ENCODE measurements around the gene FAM222A. TPM values are rescaled to one million over a fixed set of nuclear protein-coding genes. Genes with fewer than 3 reads are reported as not detected.

The FAM222A gene
- total RNA-seq, 1 donor from 2014 or later, result 13.9 TPM

GRCh38 chr12:109711596-109712461 is 1.8 kb upstream of the FAM222A start:
- DNase-seq (ENCODE audit: low read depth, low spot score), result no peak
- Mint-ChIP-seq H3K4me3 (no peak overlapping the region), H3K4me1 (peaks cover 47% of the 10 kb centered on the region), H3K9me3 (no peaks in the 10 kb centered on the region), H3K36me3 (ENCODE audit: low read depth) (no peaks in the 10 kb centered on the region), H3K27ac (ENCODE audit: unreplicated experiment) (no peak overlapping the region), H3K27me3 (ENCODE audit: low read depth) (peaks cover 16% of the 10 kb centered on the region)
- no peak for TF ChIP-seq CTCF (conservative IDR thresholded peaks at IDR 0.05)

- Mint-ChIP-seq H3K4me1 (peaks cover 55% of the 10 kb centered on the region), H3K9me3 (no peaks in the 10 kb centered on the region), H3K27me3 (ENCODE audit: low read depth) (peaks cover 18% of the 10 kb centered on the region), H3K27ac (ENCODE audit: unreplicated experiment) (no peak overlapping the region), H3K36me3 (ENCODE audit: low read depth) (no peaks in the 10 kb centered on the region), H3K4me3 (peak overlapping the region; percentile 82)
- peak; percentile 50 for TF ChIP-seq CTCF (conservative IDR thresholded peaks at IDR 0.05)
- DNase-seq (ENCODE audit: low read depth, low spot score), result peak; percentile 77
Observed at GRCh38 chr12:109714141-109714912, 702 bp downstream of the FAM222A start.

- no peaks in the 10 kb centered on the region for H3K9me3 Mint-ChIP-seq
- peaks cover 20% of the 10 kb centered on the region for H3K27me3 Mint-ChIP-seq (ENCODE audit: low read depth)
- H3K27ac Mint-ChIP-seq (ENCODE audit: unreplicated experiment), result no peak overlapping the region
- H3K4me1 Mint-ChIP-seq, result peaks cover 55% of the 10 kb centered on the region
- TF ChIP-seq CTCF (conservative IDR thresholded peaks at IDR 0.05), result no peak
- DNase-seq (ENCODE audit: low read depth, low spot score), result no peak
- no peaks in the 10 kb centered on the region for H3K36me3 Mint-ChIP-seq (ENCODE audit: low read depth)
- peak overlapping the region; percentile 73 for H3K4me3 Mint-ChIP-seq
Observed at GRCh38 chr12:109714913-109715244, 1.3 kb downstream of the FAM222A start.

GRCh38 chr12:109715310-109716091 is 1.9 kb downstream of the FAM222A start:
- Mint-ChIP-seq H3K4me3 (peak overlapping the region; percentile 73), H3K36me3 (ENCODE audit: low read depth) (no peaks in the 10 kb centered on the region), H3K27ac (ENCODE audit: unreplicated experiment) (no peak overlapping the region), H3K4me1 (peaks cover 56% of the 10 kb centered on the region), H3K27me3 (ENCODE audit: low read depth) (peaks cover 22% of the 10 kb centered on the region), H3K9me3 (no peaks in the 10 kb centered on the region)
- DNase-seq (ENCODE audit: low read depth, low spot score), result no peak
- no peak for TF ChIP-seq CTCF (conservative IDR thresholded peaks at IDR 0.05)

- TF ChIP-seq CTCF (conservative IDR thresholded peaks at IDR 0.05), result no peak
- Mint-ChIP-seq H3K4me3 (peak overlapping the region; percentile 73), H3K36me3 (ENCODE audit: low read depth) (no peaks in the 10 kb centered on the region), H3K27ac (ENCODE audit: unreplicated experiment) (no peak overlapping the region), H3K9me3 (no peaks in the 10 kb centered on the region), H3K4me1 (peaks cover 56% of the 10 kb centered on the region), H3K27me3 (ENCODE audit: low read depth) (peaks cover 21% of the 10 kb centered on the region)
- DNase-seq (ENCODE audit: low read depth, low spot score), result no peak
Observed at GRCh38 chr12:109716092-109716479, 2.5 kb downstream of the FAM222A start.

All from neural crest cell (in vitro differentiated cells).